ENCODE measurements around the gene PTPN2. TPM values are rescaled to one million over a fixed set of nuclear protein-coding genes. Genes with fewer than 3 reads are reported as not detected.

The PTPN2 gene
- 26.1 and 29.3 TPM in 2 replicates for total RNA-seq

GRCh38 chr18:12883684-12884405, at the start of gene PTPN2:
PTPN2 (minus strand) TSS chr18:12884237; CDS start chr18:12884141, 96 bp downstream.

Other genes starting within 250 kb of the PTPN2 start
- gene SPIRE1, start 226.1 kb downstream of the PTPN2 start, total RNA-seq: 26.4 and 34.0 TPM in 2 replicates
- gene CEP76, start 181.5 kb downstream of the PTPN2 start, total RNA-seq: 11.3 TPM in 2 replicates
- gene PSMG2, start 181.2 kb downstream of the PTPN2 start, total RNA-seq: 40.9 and 45.1 TPM in 2 replicates
- gene SEH1L, start 63.8 kb upstream of the PTPN2 start, total RNA-seq: 39.5 and 84.5 TPM in 2 replicates
- 25.5 and 36.1 TPM in 2 replicates for gene CEP192, start 107.1 kb upstream of the PTPN2 start, total RNA-seq

Measured in smooth muscle cell of the umbilical artery (primary cell).